Left renal pelvis (tissue), 4 donors: ENCODE results near the gene PRMT3. TPM values are rescaled to one million over a fixed set of nuclear protein-coding genes. Genes with fewer than 3 reads are reported as not detected.
"Not testable (repeated sequence)": the region's sequence is repeated elsewhere in the genome, so short reads cannot be mapped to it uniquely, and the experiment has no call there.

Source experiments
- DNase-seq, 4 donors: peaks; one replicate each; pipeline ENCODE4 v3.0.0-alpha.2; 2013; ENCODE audit warnings: low read depth in 4 of 4, low spot score in 3 of 4
- polyA plus RNA-seq, 4 donors: library from polyadenylated mRNA; unstranded; fragments of 120-200 nt; gene quantifications; one replicate each; pipeline ENCODE4 v1.2.1, GENCODE V29; 2013; ENCODE audit not compliant: insufficient read length in 4 of 4

The PRMT3 gene
- polyA plus RNA-seq = 10 to 100 TPM; 16.4 to 19.2 (median 18.2) TPM

GRCh38 chr11:20387261-20388095 is at the start of gene PRMT3:
Gene PRMT3, plus strand, starts transcription at chr11:20387716. Its CDS starts 31 bp downstream, at chr11:20387747.
- peak; percentile 89 to 91 (median 90) for DNase-seq

- DNase-seq = no peak
Measured at GRCh38 chr11:20342347-20343141, 45.0 kb upstream of the PRMT3 start.

GRCh38 chr11:20351136-20351535 is 36.4 kb upstream of the PRMT3 start:
- DNase-seq = no peak

- DNase-seq = no peak
Measured at GRCh38 chr11:20351751-20352262, 35.7 kb upstream of the PRMT3 start.

- no peak for DNase-seq
Measured at GRCh38 chr11:20353829-20354434, 33.6 kb upstream of the PRMT3 start.

- DNase-seq = no peak
Measured at GRCh38 chr11:20355221-20356219, 32.0 kb upstream of the PRMT3 start.

GRCh38 chr11:20357150-20357549 is 30.4 kb upstream of the PRMT3 start:
- DNase-seq = no peak

GRCh38 chr11:20360650-20361049 is 26.9 kb upstream of the PRMT3 start:
- DNase-seq = no peak

- DNase-seq = no peak
Measured at GRCh38 chr11:20362481-20362880, 25.0 kb upstream of the PRMT3 start.

GRCh38 chr11:20363149-20363499 is 24.4 kb upstream of the PRMT3 start:
- DNase-seq = no peak

GRCh38 chr11:20363500-20364340 is 23.8 kb upstream of the PRMT3 start, which contains the start of gene HTATIP2:
Gene HTATIP2, plus strand, starts transcription at chr11:20363714. Its CDS starts 524 bp downstream, at chr11:20364238.
- no peak for DNase-seq

GRCh38 chr11:20364341-20364792 is 23.1 kb upstream of the PRMT3 start:
- DNase-seq = no peak

GRCh38 chr11:20365465-20365864 is 22.1 kb upstream of the PRMT3 start:
- DNase-seq = not testable (repeated sequence)

GRCh38 chr11:20367313-20367948 is 20.1 kb upstream of the PRMT3 start:
- no peak for DNase-seq

- no peak for DNase-seq
Measured at GRCh38 chr11:20368438-20368837, 19.1 kb upstream of the PRMT3 start.

- DNase-seq = no peak
Measured at GRCh38 chr11:20369826-20370225, 17.7 kb upstream of the PRMT3 start.

- no peak for DNase-seq
Measured at GRCh38 chr11:20372081-20372626, 15.4 kb upstream of the PRMT3 start.

- DNase-seq = no peak
Measured at GRCh38 chr11:20373147-20373546, 14.4 kb upstream of the PRMT3 start.
